ENCODE measurements around the gene GPR143.

DNA sequence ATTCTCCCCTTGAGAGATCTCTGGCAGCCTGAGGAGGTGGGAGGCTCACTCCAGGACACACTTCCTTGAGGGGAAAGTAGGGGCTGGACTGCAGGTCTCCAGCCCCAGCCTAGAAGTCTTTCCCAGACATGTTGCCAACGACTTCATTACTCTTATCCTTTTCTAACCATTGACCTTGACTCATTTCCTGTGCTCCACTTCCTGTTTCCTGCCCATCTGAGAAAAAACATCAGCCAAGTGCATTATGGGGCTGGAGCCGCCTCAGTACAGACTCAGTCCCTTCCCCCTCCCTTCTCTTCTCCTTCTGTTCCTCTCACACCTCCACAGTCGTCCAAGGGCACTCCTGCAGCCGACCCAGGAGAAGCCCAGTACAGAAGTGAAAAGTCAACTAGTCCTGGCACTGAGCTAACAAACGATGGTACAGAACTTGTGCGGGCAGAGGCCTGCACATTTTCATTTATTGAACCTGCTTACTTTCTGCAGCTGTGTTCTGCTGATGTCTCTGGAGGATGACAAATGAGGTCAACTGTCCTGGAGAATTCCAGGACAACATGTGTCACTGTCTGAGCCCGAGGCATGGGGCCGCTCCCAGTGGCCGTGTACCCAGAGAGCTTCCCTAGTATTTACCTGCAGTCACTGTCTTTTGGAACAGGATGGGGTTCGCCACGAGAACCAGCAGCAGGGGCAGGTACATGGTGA lies 20.1 kb downstream of the GPR143 start:
- TF ChIP-seq, protein P1, sequence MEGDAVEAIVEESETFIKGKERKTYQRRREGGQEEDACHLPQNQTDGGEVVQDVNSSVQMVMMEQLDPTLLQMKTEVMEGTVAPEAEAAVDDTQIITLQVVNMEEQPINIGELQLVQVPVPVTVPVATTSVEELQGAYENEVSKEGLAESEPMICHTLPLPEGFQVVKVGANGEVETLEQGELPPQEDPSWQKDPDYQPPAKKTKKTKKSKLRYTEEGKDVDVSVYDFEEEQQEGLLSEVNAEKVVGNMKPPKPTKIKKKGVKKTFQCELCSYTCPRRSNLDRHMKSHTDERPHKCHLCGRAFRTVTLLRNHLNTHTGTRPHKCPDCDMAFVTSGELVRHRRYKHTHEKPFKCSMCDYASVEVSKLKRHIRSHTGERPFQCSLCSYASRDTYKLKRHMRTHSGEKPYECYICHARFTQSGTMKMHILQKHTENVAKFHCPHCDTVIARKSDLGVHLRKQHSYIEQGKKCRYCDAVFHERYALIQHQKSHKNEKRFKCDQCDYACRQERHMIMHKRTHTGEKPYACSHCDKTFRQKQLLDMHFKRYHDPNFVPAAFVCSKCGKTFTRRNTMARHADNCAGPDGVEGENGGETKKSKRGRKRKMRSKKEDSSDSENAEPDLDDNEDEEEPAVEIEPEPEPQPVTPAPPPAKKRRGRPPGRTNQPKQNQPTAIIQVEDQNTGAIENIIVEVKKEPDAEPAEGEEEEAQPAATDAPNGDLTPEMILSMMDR (IDR thresholded peaks at IDR 0.05): no peak
- TF ChIP-seq POLR2A (IDR thresholded peaks at IDR 0.05) (no peak), EP300 (IDR thresholded peaks at IDR 0.05) (no peak), POLR2AphosphoS5 (IDR thresholded peaks at IDR 0.05) (no peak)
